GM19395 (cell line): ENCODE measurements around the gene PSMB1.
"Not testable (repeated sequence)": the region's sequence is repeated elsewhere in the genome, so short reads cannot be mapped to it uniquely, and the experiment has no call there.

ENCODE experiments used
- ATAC-seq: cut with Tn5 transposase; IDR thresholded peaks from one replicate; pipeline ENCODE4 v1.9.1; 2021; ENCODE audit warnings: mild to moderate bottlenecking, moderate library complexity; ENCODE audit not compliant: unreplicated experiment

PSMB1 gene

GRCh38 chr6:170504479-170504878 lies 48.6 kb downstream of the PSMB1 start:
- ATAC-seq: no peak

GRCh38 chr6:170503414-170503761 lies 49.7 kb downstream of the PSMB1 start:
- ATAC-seq: no peak

- ATAC-seq: not testable (repeated sequence)
These were observed 50.2 kb downstream of the PSMB1 start for GRCh38 chr6:170502733-170503413.

DNA sequence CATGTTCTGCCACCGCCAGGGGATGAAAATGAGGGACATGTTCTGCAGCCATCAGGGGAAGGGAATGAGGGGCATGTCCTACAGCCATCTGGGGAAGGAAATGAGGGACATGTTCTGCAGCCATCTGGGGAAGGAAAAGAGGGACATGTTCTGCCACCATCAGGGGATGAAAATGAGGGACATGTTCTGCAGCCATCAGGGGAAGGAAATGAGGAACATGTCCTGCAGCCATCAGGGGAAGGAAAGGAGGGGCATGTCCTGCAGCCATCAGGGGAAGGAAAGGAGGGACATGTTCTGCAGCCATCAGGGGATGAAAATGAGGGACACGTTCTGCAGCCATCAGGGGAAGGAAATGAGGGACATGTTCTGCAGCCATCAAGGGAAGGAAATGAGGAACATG lies 50.8 kb downstream of the PSMB1 start:
- ATAC-seq: not testable (repeated sequence)

DNA sequence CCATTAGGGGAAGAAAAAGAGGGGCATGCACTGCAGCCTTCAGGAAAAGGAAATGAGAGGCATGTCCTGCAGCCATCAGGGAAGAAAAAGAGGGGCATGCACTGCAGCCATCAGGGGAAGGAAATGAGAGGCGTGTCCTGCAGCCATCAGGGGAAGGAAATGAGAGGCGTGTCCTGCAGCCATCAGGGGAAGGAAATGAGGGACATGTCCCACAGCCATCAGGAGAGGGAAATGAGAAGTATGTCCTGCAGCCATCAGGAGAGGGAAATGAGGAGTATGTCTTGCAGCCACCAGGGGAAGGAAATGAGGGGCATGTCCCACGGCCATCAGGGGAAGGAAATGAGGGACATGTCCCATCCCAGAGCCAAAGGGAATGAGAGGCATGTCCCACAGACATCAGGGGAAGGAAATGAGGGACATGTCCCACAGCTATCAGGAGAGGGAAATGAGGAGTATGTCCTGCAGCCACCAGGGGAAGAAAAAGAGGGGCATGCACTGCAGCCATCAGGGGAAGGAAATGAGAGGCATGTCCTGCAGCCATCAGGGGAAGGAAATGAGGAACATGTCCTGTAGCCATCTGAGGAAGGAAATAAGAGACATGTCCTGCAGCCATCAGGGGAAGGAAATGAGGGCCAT lies 52.0 kb downstream of the PSMB1 start:
- ATAC-seq: no peak

DNA sequence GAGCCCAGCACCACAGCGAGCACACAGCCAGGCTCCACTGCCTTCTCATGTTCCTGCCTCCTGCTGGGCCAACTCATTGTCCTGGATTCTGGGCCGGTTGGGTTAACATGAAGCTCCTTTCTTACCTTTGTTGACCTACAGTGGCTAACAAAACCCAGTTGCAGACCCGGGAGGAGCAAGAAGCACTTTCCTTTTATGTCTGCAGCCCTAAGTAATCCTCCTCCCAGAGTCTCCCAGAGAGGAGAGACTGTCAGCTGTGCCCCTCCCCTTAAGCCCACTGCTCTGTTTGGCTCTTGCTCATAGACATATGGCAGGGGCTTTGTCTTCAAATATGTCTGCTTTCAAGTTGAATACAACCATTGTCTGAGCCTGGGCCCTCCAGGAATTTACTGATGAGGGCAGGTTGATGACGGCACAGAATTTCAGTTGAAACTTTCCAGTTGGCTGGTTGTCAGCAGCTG lies 55.2 kb downstream of the PSMB1 start:
- no peak for ATAC-seq

GRCh38 chr6:170493354-170493753 lies 59.8 kb downstream of the PSMB1 start:
- no peak for ATAC-seq

GRCh38 chr6:170490259-170490658 lies 62.8 kb downstream of the PSMB1 start:
- no peak for ATAC-seq

DNA sequence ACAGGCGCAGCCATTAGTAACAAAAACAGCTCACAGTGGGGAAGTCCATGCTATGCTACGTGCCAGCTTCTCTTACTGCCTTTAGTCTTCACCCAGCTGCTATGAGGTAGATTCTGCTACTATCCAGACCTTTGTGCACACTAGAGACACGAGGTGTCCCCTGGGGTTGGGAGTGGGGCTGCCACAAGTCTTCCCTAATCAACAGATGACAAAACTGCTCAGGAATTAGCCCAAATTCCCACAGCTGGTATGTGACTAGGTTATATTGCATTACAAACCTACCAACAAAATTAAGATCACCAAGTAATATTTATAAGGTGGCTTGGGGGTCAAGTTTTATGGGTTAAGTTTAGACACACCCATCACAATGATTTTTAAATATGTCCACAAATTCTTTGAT lies 63.3 kb downstream of the PSMB1 start:
- ATAC-seq: no peak

DNA sequence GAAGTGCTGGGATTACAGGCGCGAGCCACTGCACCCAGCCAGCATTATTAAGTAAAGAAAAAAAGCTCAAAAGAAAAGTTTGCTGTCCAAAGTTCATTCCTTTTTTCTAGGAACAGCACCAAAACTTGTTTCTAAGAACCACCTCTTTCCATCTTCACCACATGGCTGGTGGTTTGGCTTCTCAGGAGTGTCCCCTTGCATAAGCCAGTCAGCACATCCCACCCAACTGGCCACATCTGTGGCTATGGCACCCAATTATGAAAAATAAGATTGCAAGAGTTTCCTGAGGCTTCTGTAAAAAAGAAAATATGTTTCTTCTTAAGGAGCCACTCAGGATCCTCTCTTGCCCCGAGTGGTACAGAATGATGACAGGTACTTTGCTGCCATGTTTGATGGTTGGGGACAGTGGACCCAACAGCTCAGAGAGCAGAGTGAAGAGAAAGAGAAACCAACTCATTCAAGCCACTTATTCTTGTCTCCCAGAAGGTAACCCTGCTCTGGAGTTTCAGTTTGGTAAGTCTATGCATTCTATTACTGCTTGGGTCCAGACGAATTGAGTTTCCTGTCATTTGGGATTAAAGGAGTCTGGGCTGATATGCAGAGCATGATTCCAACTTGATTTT lies 65.3 kb downstream of the PSMB1 start:
- no peak for ATAC-seq

- ATAC-seq: no peak
These were observed 67.9 kb downstream of the PSMB1 start for GRCh38 chr6:170485159-170485558.
